RWPE1 (cell line): ENCODE measurements around the gene ALG10B.
"Not testable (repeated sequence)": the region's sequence is repeated elsewhere in the genome, so short reads cannot be mapped to it uniquely, and the experiment has no call there.

ENCODE experiments used
- CTCF ChIA-PET: fragments of 350-600 bp; sonication (Branson Sonifier 250); formaldehyde crosslinking; extraction: SDS; loops from one replicate; lab custom pipeline; 2021; lab: Yijun Ruan, JAX
- POLR2A ChIA-PET: fragments of 400-600 bp; formaldehyde crosslinking; extraction: SDS; loops from one replicate; lab custom pipeline; 2020; ENCODE audit warnings: antibody characterized with exemption; ENCODE audit not compliant: low non-redundant PET; lab: Yijun Ruan, JAX
- DNase-seq: peaks from one replicate; pipeline ENCODE4 v3.0.0; 2012; ENCODE audit warnings: low spot score
- H3K27ac ChIP-seq: fragments of 450-650 bp; 2 replicates; pipeline ENCODE4 v1.5.1; 2017
- TF ChIP-seq, protein P1 (sequence below): fragments of 450-650 bp; conservative IDR thresholded peaks from 2 replicates; pipeline ENCODE4 v1.5.1; 2017; ENCODE audit warnings: low read depth, mild to moderate bottlenecking

The ALG10B gene

DNA sequence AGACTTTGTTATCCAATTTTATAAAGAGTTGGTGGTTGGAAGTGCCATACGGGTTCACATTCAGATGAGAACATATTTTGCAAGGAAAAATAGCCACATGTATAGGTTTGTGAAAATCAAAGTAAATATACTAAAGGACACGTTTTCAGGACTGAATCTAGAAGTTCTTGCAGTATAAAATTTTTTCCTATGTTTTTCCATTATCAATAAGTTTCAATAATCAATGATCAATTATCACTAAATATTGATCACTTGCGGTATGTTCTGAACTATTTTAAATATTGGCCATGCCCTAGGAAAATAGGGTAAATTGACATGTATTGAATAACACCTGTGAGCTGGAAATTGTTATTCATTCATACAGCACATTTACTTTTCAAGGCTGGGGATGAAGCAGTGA lies 25.9 kb downstream of the ALG10B start:
- POLR2A ChIA-PET: no interaction called here
- CTCF ChIA-PET: no interaction called here

DNA sequence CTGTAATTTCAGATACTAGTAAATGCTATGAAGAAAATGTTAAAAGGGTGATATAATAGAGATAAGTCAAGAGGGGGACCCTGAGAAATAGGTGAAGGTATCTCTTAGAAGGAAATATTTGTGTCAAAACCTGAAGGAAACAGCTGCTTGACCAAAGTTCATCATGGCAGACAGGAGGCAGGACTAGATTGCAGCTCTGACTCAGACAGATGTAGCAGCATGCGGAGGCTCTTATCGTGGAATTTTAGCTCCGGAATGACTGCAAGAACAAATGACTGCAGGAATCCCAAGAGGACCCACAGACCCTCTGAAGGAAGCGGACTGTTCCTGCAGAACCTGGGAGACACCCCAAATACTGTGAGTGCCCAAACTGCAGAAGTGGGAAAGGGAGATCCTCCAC lies 26.7 kb downstream of the ALG10B start:
- DNase-seq, POLR2A ChIA-PET, H3K27ac ChIP-seq, CTCF ChIA-PET: not testable (repeated sequence)

More for the DNA sequence above, 25.9 kb downstream of the ALG10B start:
- TF ChIP-seq, protein P1, sequence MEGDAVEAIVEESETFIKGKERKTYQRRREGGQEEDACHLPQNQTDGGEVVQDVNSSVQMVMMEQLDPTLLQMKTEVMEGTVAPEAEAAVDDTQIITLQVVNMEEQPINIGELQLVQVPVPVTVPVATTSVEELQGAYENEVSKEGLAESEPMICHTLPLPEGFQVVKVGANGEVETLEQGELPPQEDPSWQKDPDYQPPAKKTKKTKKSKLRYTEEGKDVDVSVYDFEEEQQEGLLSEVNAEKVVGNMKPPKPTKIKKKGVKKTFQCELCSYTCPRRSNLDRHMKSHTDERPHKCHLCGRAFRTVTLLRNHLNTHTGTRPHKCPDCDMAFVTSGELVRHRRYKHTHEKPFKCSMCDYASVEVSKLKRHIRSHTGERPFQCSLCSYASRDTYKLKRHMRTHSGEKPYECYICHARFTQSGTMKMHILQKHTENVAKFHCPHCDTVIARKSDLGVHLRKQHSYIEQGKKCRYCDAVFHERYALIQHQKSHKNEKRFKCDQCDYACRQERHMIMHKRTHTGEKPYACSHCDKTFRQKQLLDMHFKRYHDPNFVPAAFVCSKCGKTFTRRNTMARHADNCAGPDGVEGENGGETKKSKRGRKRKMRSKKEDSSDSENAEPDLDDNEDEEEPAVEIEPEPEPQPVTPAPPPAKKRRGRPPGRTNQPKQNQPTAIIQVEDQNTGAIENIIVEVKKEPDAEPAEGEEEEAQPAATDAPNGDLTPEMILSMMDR: no peak
- DNase-seq: no peak
- no peak overlapping the region for H3K27ac ChIP-seq

DNA sequence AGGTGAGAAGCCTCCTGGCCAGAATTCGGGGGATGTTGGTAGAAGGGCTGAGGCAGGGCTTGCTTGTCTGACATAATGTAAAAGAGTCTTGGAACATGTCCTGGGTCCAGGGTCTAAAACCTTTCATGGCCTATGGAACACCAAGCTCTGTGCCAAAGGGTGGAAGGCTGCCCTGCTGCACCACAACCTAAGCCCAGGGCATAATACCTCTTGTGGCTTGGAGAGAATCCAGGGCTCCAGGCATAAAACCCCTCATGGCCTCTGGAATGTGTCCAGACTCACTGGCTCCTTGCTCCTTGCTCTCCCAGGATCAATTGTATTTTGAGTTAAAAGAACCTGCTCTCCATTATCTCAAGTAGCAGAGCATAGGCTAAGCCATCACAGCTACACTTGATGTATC lies 27.3 kb downstream of the ALG10B start:
- POLR2A ChIA-PET, CTCF ChIA-PET, DNase-seq, H3K27ac ChIP-seq: not testable (repeated sequence)

DNA sequence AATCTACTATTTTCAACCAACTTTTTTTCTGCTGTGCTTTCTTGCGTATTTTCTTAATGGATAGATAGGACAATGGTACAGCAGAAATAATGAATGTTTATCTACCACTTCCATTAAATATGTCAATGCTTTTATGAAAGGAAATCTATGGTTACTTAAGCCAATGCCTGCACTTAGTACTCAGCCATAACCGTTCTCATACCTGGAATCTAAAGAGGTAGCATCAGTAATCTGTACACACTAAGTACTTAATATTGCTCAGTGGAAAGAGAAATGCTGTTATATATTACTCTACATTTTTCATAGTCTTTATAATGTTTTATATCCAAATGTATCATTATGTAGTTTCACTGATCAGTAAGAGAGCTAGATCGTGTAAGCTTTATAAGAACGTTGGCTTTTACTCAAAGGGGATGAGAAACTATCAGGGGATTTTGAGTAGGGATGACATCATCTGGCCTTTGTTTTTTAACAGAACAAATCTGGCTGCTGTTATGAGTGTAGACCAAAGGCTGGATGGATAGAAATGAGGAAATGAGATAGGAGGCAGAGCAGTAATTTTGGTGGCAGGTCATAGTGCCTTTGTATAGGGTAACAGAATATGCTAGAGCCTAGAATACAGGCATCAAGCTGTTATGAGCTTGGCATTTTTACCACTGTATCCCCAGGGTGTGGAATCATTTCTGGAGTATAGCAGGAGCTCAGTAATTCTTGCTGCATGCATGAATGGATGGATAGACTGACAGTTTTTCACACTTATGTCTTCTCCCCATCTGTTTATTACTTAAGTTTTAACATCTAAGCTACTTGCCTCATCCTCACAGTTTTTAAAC lies 34.0 kb downstream of the ALG10B start:
- TF ChIP-seq, protein P1: no peak
- DNase-seq: no peak
- ChIA-PET CTCF (no interaction called here), POLR2A (no interaction called here)
- no peak overlapping the region for H3K27ac ChIP-seq

DNA sequence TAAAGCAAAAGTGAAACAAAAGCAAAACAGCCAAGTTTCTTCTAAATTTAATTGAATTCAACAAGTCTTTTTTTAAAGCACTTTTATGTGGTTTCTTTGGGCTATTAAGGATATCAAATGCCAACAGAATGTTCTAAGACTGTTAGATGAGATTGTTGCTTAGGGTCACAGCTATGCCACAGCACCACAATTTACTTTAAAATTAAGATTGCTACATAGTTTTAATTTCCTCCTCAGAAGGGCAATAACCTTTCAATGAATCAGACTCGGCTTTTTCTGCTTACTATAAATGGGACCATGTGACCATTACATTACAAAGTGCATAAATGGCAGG lies 34.6 kb downstream of the ALG10B start:
- CTCF ChIA-PET, DNase-seq, POLR2A ChIA-PET, H3K27ac ChIP-seq: not testable (repeated sequence)

DNA sequence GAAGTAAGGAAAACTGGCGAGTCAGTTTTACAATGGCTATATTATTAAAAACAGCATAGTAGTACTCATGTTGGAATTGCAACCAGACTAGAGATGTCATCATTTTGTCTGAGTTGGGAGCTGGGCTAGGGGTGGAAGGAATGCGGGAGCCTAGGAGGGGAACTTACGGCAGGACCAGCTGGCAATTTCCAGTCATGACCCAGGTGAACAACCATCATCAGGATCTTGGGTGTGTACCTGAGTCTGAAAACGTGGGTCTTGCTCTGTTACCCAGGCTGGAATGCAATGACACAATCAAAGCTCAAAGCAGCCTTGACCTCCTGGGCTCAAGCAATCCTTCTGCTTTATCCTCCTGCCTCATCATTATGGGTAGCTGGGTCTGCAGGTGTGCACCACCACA lies 50.9 kb downstream of the ALG10B start:
- TF ChIP-seq, protein P1: no peak
- CTCF ChIA-PET: no interaction called here
- POLR2A ChIA-PET: interaction anchor here (0.7 kb wide), 1 partner anchor 283 kb away, joined by 6 read pairs; no protein-coding TSS in a partner anchor
- no peak for DNase-seq
- H3K27ac ChIP-seq: no peak overlapping the region

DNA sequence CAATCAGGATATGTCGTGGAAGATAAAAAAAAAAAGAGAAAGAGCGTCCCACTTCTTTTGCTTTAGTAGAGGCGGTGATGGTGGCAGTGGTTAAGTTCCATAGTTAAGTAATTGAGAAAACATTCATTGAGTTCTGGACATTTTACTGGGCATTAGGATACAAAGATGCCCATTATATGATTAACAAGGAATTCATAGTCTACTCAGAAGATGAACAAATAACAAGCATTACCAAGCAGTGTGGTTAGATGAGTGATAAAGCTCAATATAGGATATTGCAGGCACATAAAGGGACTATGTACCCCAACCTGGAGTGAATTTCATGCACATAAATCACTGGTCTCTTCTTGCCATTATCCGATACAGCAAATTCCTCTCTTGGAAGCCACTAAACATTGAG lies 53.7 kb downstream of the ALG10B start:
- POLR2A ChIA-PET: no interaction called here
- TF ChIP-seq, protein P1: no peak
- H3K27ac ChIP-seq: no peak overlapping the region
- CTCF ChIA-PET: no interaction called here
- no peak for DNase-seq

DNA sequence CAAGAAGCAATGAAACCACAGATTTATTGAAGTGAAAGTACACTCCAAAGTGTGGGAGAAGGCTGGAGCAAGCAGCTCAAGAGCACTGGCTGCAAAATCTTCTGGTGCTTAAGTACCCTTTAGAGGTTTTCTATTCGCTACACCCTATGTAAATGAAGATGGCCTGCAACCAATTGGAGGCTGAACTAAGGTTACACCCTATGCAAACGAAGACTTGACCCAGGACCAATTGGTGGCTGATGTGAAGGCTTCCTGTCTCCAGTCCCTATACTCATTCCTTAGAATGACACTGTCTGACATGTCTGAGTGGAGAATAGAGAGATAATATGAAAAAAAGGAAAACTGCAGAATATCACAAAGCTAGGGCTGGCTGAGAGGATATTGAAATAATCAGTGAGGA lies 57.2 kb downstream of the ALG10B start:
- no peak overlapping the region for H3K27ac ChIP-seq
- ChIA-PET POLR2A (no interaction called here), CTCF (no interaction called here)
- DNase-seq: no peak
- TF ChIP-seq, protein P1: no peak
